SH-SY5Y (cell line): ENCODE data around the gene WDR20.

ENCODE experiments used
- GATA2 ChIP-seq: IDR thresholded peaks from 2 replicates; pipeline ENCODE4 v1.6.1; 2011; ENCODE audit warnings: mild to moderate bottlenecking, low read depth, low read length
- GATA3 ChIP-seq: IDR thresholded peaks from 2 replicates; pipeline ENCODE4 v1.6.1; 2011; ENCODE audit warnings: low read depth, mild to moderate bottlenecking, low read length, moderate library complexity

DNA sequence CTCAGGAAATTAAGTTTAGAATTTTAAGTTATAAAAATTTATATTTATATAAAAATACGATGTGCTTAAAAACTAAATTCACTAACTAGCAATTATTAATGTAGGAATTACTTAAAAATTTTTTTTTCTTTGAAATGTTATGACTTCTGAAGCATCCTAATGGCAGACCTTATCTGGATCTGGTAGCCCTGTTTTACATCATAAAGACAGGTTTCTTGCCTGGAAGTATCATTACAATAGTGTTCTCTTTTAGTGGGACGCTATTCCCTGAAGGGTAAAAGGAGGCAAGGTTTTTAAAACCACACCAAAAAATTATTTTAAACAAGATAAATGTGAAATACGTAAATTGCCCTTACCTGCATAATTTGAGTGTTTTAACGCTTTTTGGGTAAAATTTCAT is 2.1 kb downstream of the WDR20 start:
- TF ChIP-seq GATA3 (0 out of 2 replicates have a peak, but pooled peaks have one; percentile 14), GATA2 (no peak; the same call in 1 of the 2 replicates)
